SK-N-SH (cell line): Measurements from ENCODE around the gene PRKX.

Experiments
- CTCF ChIP-seq: fragments of 200-600 bp; sonication (generic); IDR thresholded peaks from 2 replicates; pipeline ENCODE4 v1.6.1; 2017; ENCODE audit warnings: antibody characterized with exemption, mild to moderate bottlenecking, moderate library complexity
- EZH2phosphoT487 ChIP-seq: fragments of 200-600 bp; sonication (generic); IDR thresholded peaks from 2 replicates; pipeline ENCODE4 v1.6.1; 2017; ENCODE audit warnings: low read depth, mixed run types, mild to moderate bottlenecking, antibody characterized with exemption, moderate library complexity, borderline replicate concordance
- FOSL2 ChIP-seq: IDR thresholded peaks from 2 replicates; pipeline ENCODE4 v1.4.0; 2012; ENCODE audit warnings: low read depth, mild to moderate bottlenecking, moderate library complexity, borderline replicate concordance
- MAX ChIP-seq: IDR thresholded peaks from 2 replicates; pipeline ENCODE4 v1.4.0; 2012; ENCODE audit warnings: low read depth
- MEF2A ChIP-seq: IDR thresholded peaks from 2 replicates; pipeline ENCODE4 v1.4.0; 2012; ENCODE audit warnings: low read depth, borderline replicate concordance
- POLR2AphosphoS5 ChIP-seq: IDR thresholded peaks from 2 replicates; pipeline ENCODE4 v1.6.1; 2012; ENCODE audit warnings: low read depth, low read length
- RAD21 ChIP-seq: IDR thresholded peaks from 2 replicates; pipeline ENCODE4 v1.6.1; 2012; ENCODE audit warnings: mild to moderate bottlenecking, low read length
- SIN3A ChIP-seq: IDR thresholded peaks from 2 replicates; pipeline ENCODE4 v1.6.1; 2012; ENCODE audit warnings: low read depth, mild to moderate bottlenecking, low read length, moderate library complexity, borderline replicate concordance

- TF ChIP-seq MEF2A (no peak), SIN3A (no peak), FOSL2 (no peak), CTCF (no peak), RAD21 (no peak), POLR2AphosphoS5 (no peak), EZH2phosphoT487 (no peak), MAX (no peak)
Observed at GRCh38 chrX:3743801-3744439, 30.5 kb upstream of the PRKX start.
